ENCODE results near the gene SIAH1.

SIAH1 gene

GRCh38 chr16:48340054-48340453 is 45.2 kb downstream of the SIAH1 start:
- Histone ChIP-seq H3K9me3 (ENCODE audit: control insufficient read depth, insufficient read depth, low read length) (no peaks in the 10 kb centered on the region), H3K27me3 (ENCODE audit: control insufficient read depth, insufficient read depth, low read length) (no peaks in the 10 kb centered on the region), H3K36me3 (ENCODE audit: control insufficient read depth, insufficient read depth, low read length) (peaks cover 4% of the 10 kb centered on the region), H3K4me1 (ENCODE audit: control insufficient read depth, insufficient read depth, low read length) (no peaks in the 10 kb centered on the region), H3K4me3 (ENCODE audit: low read depth, low read length) (no peak overlapping the region), H3K9ac (ENCODE audit: low read depth, low read length) (no peak overlapping the region)

DNA sequence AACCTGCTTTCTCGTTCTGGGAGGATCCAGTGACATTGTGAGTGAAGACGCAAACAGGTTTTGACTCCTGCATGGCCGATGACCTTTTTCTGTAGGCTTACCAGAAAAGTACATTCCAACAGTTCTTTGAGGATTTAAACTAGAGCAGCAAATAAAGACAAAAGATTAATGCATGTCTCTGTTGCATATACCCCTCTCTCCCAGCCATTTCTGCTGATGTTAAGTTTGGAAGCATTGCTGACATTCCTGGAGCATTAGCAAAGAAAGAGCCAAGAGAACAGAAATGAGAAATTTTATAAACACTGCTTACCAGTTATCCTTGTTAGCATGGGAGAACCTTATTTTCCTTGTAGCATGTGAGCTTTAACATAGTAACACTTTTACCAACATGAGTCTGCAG is 49.3 kb downstream of the SIAH1 start:
- no peak overlapping the region for H3K4me3 ChIP-seq (ENCODE audit: low read depth, low read length)

GRCh38 chr16:48334325-48334724 is 50.9 kb downstream of the SIAH1 start:
- H3K36me3 ChIP-seq (ENCODE audit: control insufficient read depth, insufficient read depth, low read length): peaks cover 4% of the 10 kb centered on the region
- no peaks in the 10 kb centered on the region for H3K9me3 ChIP-seq (ENCODE audit: control insufficient read depth, insufficient read depth, low read length)
- no peaks in the 10 kb centered on the region for H3K4me1 ChIP-seq (ENCODE audit: control insufficient read depth, insufficient read depth, low read length)
- H3K9ac ChIP-seq (ENCODE audit: low read depth, low read length): no peak overlapping the region
- H3K27me3 ChIP-seq (ENCODE audit: control insufficient read depth, insufficient read depth, low read length): no peaks in the 10 kb centered on the region
- no peak overlapping the region for H3K4me3 ChIP-seq (ENCODE audit: low read depth, low read length)

More for the DNA sequence above, 49.3 kb downstream of the SIAH1 start:
- Histone ChIP-seq H3K4me1 (ENCODE audit: control insufficient read depth, insufficient read depth, low read length) (no peaks in the 10 kb centered on the region), H3K36me3 (ENCODE audit: control insufficient read depth, insufficient read depth, low read length) (peaks cover 4% of the 10 kb centered on the region), H3K9ac (ENCODE audit: low read depth, low read length) (no peak overlapping the region), H3K27me3 (ENCODE audit: control insufficient read depth, insufficient read depth, low read length) (no peaks in the 10 kb centered on the region), H3K9me3 (ENCODE audit: control insufficient read depth, insufficient read depth, low read length) (no peaks in the 10 kb centered on the region)

DNA sequence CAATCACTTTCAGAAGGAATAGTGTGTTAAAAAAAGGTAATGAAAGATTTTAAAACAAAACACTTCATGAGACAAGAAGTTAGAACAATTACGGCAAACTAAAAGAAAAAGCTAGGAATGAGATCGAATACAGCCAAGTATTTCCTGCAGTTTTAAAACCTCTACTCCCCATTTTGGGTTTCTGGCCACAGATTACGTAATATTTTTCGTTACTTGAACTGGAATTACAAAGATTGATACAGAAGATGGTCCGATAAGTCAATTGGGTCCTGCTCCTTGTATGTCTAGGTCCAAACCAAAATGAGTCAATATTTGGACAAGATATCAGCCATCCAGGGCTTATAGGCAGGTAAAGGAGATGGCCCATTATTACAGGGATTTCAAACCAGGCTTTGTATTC is 52.2 kb downstream of the SIAH1 start:
- Histone ChIP-seq H3K4me3 (ENCODE audit: low read depth, low read length) (no peak overlapping the region), H3K4me1 (ENCODE audit: control insufficient read depth, insufficient read depth, low read length) (no peaks in the 10 kb centered on the region), H3K36me3 (ENCODE audit: control insufficient read depth, insufficient read depth, low read length) (peaks cover 4% of the 10 kb centered on the region), H3K9ac (ENCODE audit: low read depth, low read length) (no peak overlapping the region), H3K9me3 (ENCODE audit: control insufficient read depth, insufficient read depth, low read length) (no peaks in the 10 kb centered on the region), H3K27me3 (ENCODE audit: control insufficient read depth, insufficient read depth, low read length) (no peaks in the 10 kb centered on the region)

- no peaks in the 10 kb centered on the region for H3K9me3 ChIP-seq (ENCODE audit: control insufficient read depth, insufficient read depth, low read length)
- H3K27me3 ChIP-seq (ENCODE audit: control insufficient read depth, insufficient read depth, low read length): no peaks in the 10 kb centered on the region
- H3K9ac ChIP-seq (ENCODE audit: low read depth, low read length): no peak overlapping the region
- no peaks in the 10 kb centered on the region for H3K4me1 ChIP-seq (ENCODE audit: control insufficient read depth, insufficient read depth, low read length)
- no peak overlapping the region for H3K4me3 ChIP-seq (ENCODE audit: low read depth, low read length)
- H3K36me3 ChIP-seq (ENCODE audit: control insufficient read depth, insufficient read depth, low read length): peaks cover 4% of the 10 kb centered on the region
Observed at GRCh38 chr16:48330841-48331192, 54.4 kb downstream of the SIAH1 start.

DNA sequence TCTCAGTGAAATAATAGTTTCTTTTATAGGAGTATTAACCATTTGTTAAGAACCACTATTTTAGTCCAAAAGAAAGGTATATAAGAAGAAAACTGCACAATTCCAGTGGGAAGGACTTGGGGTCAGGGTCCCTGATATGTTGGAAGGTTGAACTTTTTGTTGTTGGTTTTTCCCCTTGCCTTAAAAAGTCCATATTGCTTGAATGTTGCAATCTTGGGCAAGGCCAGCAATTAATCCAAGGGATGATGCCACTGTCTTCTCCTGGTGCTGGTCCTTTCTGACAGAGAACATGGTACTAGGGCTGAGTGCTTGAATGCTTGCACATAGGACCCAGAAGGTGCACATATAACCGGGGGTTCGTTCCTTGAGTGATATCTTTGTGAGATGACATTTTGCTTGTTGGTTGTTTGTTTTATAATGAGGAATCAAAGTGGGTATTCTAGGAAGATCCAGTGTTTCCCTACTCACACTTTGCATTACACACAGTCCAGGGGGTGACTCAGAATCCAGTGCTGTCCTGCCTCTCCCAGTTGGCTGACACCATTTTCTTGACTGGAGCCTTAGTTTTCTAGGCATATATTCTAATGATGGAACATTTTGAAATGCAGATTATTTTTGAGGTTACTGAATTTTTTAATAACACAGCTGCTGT is 54.9 kb downstream of the SIAH1 start:
- H3K9me3 ChIP-seq (ENCODE audit: control insufficient read depth, insufficient read depth, low read length): no peaks in the 10 kb centered on the region
- no peaks in the 10 kb centered on the region for H3K27me3 ChIP-seq (ENCODE audit: control insufficient read depth, insufficient read depth, low read length)
- H3K36me3 ChIP-seq (ENCODE audit: control insufficient read depth, insufficient read depth, low read length): peaks cover 4% of the 10 kb centered on the region

GRCh38 chr16:48329138-48329537 is 56.1 kb downstream of the SIAH1 start:
- Histone ChIP-seq H3K36me3 (ENCODE audit: control insufficient read depth, insufficient read depth, low read length) (no peaks in the 10 kb centered on the region), H3K9me3 (ENCODE audit: control insufficient read depth, insufficient read depth, low read length) (no peaks in the 10 kb centered on the region), H3K27me3 (ENCODE audit: control insufficient read depth, insufficient read depth, low read length) (no peaks in the 10 kb centered on the region), H3K4me1 (ENCODE audit: control insufficient read depth, insufficient read depth, low read length) (no peaks in the 10 kb centered on the region), H3K4me3 (ENCODE audit: low read depth, low read length) (no peak overlapping the region), H3K9ac (ENCODE audit: low read depth, low read length) (no peak overlapping the region)

More for the DNA sequence above, 54.9 kb downstream of the SIAH1 start:
- Histone ChIP-seq H3K4me3 (ENCODE audit: low read depth, low read length) (no peak overlapping the region), H3K9ac (ENCODE audit: low read depth, low read length) (no peak overlapping the region), H3K4me1 (ENCODE audit: control insufficient read depth, insufficient read depth, low read length) (no peaks in the 10 kb centered on the region)

GRCh38 chr16:48326915-48327314 is 58.3 kb downstream of the SIAH1 start:
- no peak overlapping the region for H3K4me3 ChIP-seq (ENCODE audit: low read depth, low read length)
- no peaks in the 10 kb centered on the region for H3K4me1 ChIP-seq (ENCODE audit: control insufficient read depth, insufficient read depth, low read length)
- H3K9ac ChIP-seq (ENCODE audit: low read depth, low read length): no peak overlapping the region
- H3K9me3 ChIP-seq (ENCODE audit: control insufficient read depth, insufficient read depth, low read length): no peaks in the 10 kb centered on the region
- H3K27me3 ChIP-seq (ENCODE audit: control insufficient read depth, insufficient read depth, low read length): no peaks in the 10 kb centered on the region
- no peaks in the 10 kb centered on the region for H3K36me3 ChIP-seq (ENCODE audit: control insufficient read depth, insufficient read depth, low read length)

- Histone ChIP-seq H3K36me3 (ENCODE audit: control insufficient read depth, insufficient read depth, low read length) (no peaks in the 10 kb centered on the region), H3K27me3 (ENCODE audit: control insufficient read depth, insufficient read depth, low read length) (no peaks in the 10 kb centered on the region), H3K9ac (ENCODE audit: low read depth, low read length) (no peak overlapping the region), H3K4me1 (ENCODE audit: control insufficient read depth, insufficient read depth, low read length) (no peaks in the 10 kb centered on the region), H3K4me3 (ENCODE audit: low read depth, low read length) (no peak overlapping the region), H3K9me3 (ENCODE audit: control insufficient read depth, insufficient read depth, low read length) (no peaks in the 10 kb centered on the region)
Observed at GRCh38 chr16:48323783-48324775, 61.1 kb downstream of the SIAH1 start.

DNA sequence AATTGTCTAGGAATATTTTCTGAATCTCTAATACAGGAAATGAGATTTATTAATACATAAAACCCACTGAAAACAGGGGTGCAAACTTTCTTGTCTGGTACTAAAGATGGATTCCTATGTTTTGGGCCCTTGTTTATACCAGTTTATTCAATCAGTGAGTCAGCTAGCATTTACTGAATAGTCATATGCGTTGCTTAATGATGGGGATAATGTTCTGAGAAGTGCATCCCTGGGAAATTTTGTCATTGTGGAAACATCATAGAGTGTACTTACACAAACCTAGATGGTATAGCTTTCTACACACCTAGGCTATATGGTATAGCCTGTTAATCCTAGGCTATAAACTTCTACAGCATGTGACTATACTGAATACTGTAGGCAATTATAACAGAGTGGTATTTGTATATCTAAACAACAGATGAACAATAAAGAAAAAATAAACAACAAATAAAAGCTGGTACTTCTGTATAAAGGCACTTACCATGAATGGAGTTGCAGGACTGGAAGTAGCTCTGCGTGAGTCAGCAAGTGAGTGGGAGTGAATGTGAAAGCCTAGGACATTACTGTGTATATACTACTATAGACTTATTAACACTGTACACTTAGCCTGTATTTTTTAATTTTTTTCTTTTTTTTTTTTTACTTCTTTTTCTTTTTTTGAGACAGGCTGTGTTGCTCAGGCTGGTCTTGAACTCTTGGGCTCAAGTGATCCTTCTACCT is 63.7 kb downstream of the SIAH1 start:
- H3K4me1 ChIP-seq (ENCODE audit: control insufficient read depth, insufficient read depth, low read length): peaks cover 4% of the 10 kb centered on the region
- H3K9ac ChIP-seq (ENCODE audit: low read depth, low read length): no peak overlapping the region
- H3K36me3 ChIP-seq (ENCODE audit: control insufficient read depth, insufficient read depth, low read length): no peaks in the 10 kb centered on the region

GRCh38 chr16:48318630-48319029 is 66.6 kb downstream of the SIAH1 start:
- Histone ChIP-seq H3K4me1 (ENCODE audit: control insufficient read depth, insufficient read depth, low read length) (peaks cover 4% of the 10 kb centered on the region), H3K9me3 (ENCODE audit: control insufficient read depth, insufficient read depth, low read length) (no peaks in the 10 kb centered on the region), H3K9ac (ENCODE audit: low read depth, low read length) (no peak overlapping the region), H3K4me3 (ENCODE audit: low read depth, low read length) (no peak overlapping the region), H3K27me3 (ENCODE audit: control insufficient read depth, insufficient read depth, low read length) (no peaks in the 10 kb centered on the region), H3K36me3 (ENCODE audit: control insufficient read depth, insufficient read depth, low read length) (no peaks in the 10 kb centered on the region)

More for the DNA sequence above, 63.7 kb downstream of the SIAH1 start:
- Histone ChIP-seq H3K4me3 (ENCODE audit: low read depth, low read length) (no peak overlapping the region), H3K27me3 (ENCODE audit: control insufficient read depth, insufficient read depth, low read length) (no peaks in the 10 kb centered on the region), H3K9me3 (ENCODE audit: control insufficient read depth, insufficient read depth, low read length) (no peaks in the 10 kb centered on the region)
